GM12878 (cell line): Measurements from ENCODE around the gene FBXW9. TPM values are rescaled to one million over a fixed set of nuclear protein-coding genes. Genes with fewer than 3 reads are reported as not detected.

Experiments used
- ATAC-seq: fragments of 200-7000 bp; cut with Tn5 transposase; 3 replicates; pipeline ENCODE4 v1.9.1; 2020; ENCODE audit warnings: mild to moderate bottlenecking, moderate library complexity
- BruUV-seq: library from RNA; stranded (reverse); fragments of 400-500 nt; replicated peaks from 2 replicates; lab custom pipeline; 2021; lab: Mats Ljungman, UMichigan
- CTCF ChIA-PET: fragments of 300-600 bp; sonication (Branson Sonifier 250); formaldehyde crosslinking; extraction: SDS; loops from one replicate; lab custom pipeline; 2021; ENCODE audit warnings: inconsistent platforms; lab: Yijun Ruan, JAX
- POLR2A ChIA-PET: fragments of 350-600 bp; formaldehyde crosslinking; extraction: SDS; loops from one replicate; lab custom pipeline; 2021; ENCODE audit warnings: inconsistent platforms; lab: Charles Lee
- RAD21 ChIA-PET: fragments of 300-600 bp; sonication (Branson Sonifier 250); formaldehyde crosslinking; loops from one replicate; lab custom pipeline; 2023; ENCODE audit warnings: antibody characterized with exemption; ENCODE audit not compliant: unreplicated experiment; lab: Charles Lee
- SMC1A ChIA-PET: fragments of 300-600 bp; sonication (Branson Sonifier 250); formaldehyde crosslinking; loops from one replicate; lab custom pipeline; 2023; ENCODE audit not compliant: unreplicated experiment, uncharacterized antibody; lab: Charles Lee
- DNase-seq: peaks from one replicate; pipeline ENCODE4 v3.0.0-alpha.2; 2011; ENCODE audit warnings: low read depth, low spot score
- FAIRE-seq: peaks from 3 replicates; lab custom pipeline; 2011; peaks lifted over from hg19 to GRCh38; lab: Jason Lieb, UNC
- H2AFZ ChIP-seq: 2 replicates; pipeline ENCODE4 v1.6.0; 2011; ENCODE audit warnings: low read depth, low read length, control low read depth; ENCODE audit not compliant: control insufficient read depth
- H3K27ac ChIP-seq: 2 replicates; pipeline ENCODE4 v1.5.1; 2011; ENCODE audit warnings: control low read depth; ENCODE audit not compliant: control insufficient read depth, insufficient read depth
- H3K27me3 ChIP-seq, 2 experiments: replicated peaks in 1 of 2; 2 replicates each; pipeline versions ENCODE4 v1.6.0 to v1.6.1; 2011; ENCODE audit warnings: low read length in 1 of 2; ENCODE audit not compliant: control insufficient read depth in 2 of 2, insufficient read depth in 2 of 2
- H3K36me3 ChIP-seq, 2 experiments: 2 replicates each; pipeline ENCODE4 v1.5.1; 2011; ENCODE audit warnings: low read length in 1 of 2; ENCODE audit not compliant: control insufficient read depth in 2 of 2, insufficient read depth in 2 of 2
- H3K4me1 ChIP-seq: 2 replicates; pipeline ENCODE4 v1.6.1; 2011; ENCODE audit warnings: mild to moderate bottlenecking, low read length, moderate library complexity, mixed read lengths; ENCODE audit not compliant: control insufficient read depth, insufficient read depth
- H3K4me2 ChIP-seq: 2 replicates; pipeline ENCODE4 v1.6.0; 2011; ENCODE audit warnings: control low read depth; ENCODE audit not compliant: control insufficient read depth, insufficient read depth
- H3K4me3 ChIP-seq: fragments of 200-600 bp; sonication (generic); 2 replicates; pipeline ENCODE4 v1.5.1; 2016
- H3K79me2 ChIP-seq: 2 replicates; pipeline ENCODE4 v1.6.0; 2011; ENCODE audit warnings: low read length; ENCODE audit not compliant: control insufficient read depth, insufficient read depth
- H3K9ac ChIP-seq: 2 replicates; pipeline ENCODE4 v1.8.0; 2011; ENCODE audit warnings: low read length, control low read depth, mixed read lengths; ENCODE audit not compliant: control insufficient read depth, insufficient read depth
- H3K9me3 ChIP-seq: replicated peaks from 3 replicates; pipeline ENCODE4 v1.5.1; 2011; ENCODE audit warnings: mild to moderate bottlenecking, low read length; ENCODE audit not compliant: control insufficient read depth, insufficient read depth
- H4K20me1 ChIP-seq: 2 replicates; pipeline ENCODE4 v1.6.0; 2011; ENCODE audit not compliant: control insufficient read depth, insufficient read depth
- EGR1 ChIP-seq, 2 experiments: IDR thresholded peaks; 1 replicate in 1 of 2; 2 replicates in 1 of 2; pipeline ENCODE4 v1.6.1; 2011 to 2012; ENCODE audit warnings: low read depth in 2 of 2, low read length in 2 of 2, borderline replicate concordance in 1 of 2, mild to moderate bottlenecking in 1 of 2, moderate library complexity in 1 of 2
- MYC ChIP-seq: IDR thresholded peaks from 2 replicates; pipeline ENCODE4 v1.6.1; 2011; ENCODE audit warnings: mild to moderate bottlenecking, low read length, moderate library complexity, inconsistent platforms; ENCODE audit not compliant: insufficient read depth, insufficient replicate concordance, insufficient read length, severe bottlenecking
- NR2C1 ChIP-seq: fragments of 450-650 bp; IDR thresholded peaks from 2 replicates; pipeline ENCODE4 v1.6.1; 2017; ENCODE audit warnings: antibody characterized with exemption, mild to moderate bottlenecking, moderate library complexity
- SMARCA5 ChIP-seq: fragments of 450-650 bp; IDR thresholded peaks from 2 replicates; pipeline ENCODE4 v1.6.1; 2017; ENCODE audit warnings: mild to moderate bottlenecking
- STAT1 ChIP-seq: fragments of 450-650 bp; conservative IDR thresholded peaks from 2 replicates; pipeline ENCODE4 v1.6.1; 2014; ENCODE audit warnings: antibody characterized with exemption, mild to moderate bottlenecking
- TCF3 ChIP-seq: IDR thresholded peaks from 2 replicates; pipeline ENCODE4 v1.6.1; 2012; ENCODE audit warnings: low read depth, mild to moderate bottlenecking, low read length, borderline replicate concordance; ENCODE audit not compliant: insufficient read depth
- YY1 ChIP-seq: IDR thresholded peaks from 2 replicates; pipeline ENCODE4 v1.6.1; 2011; ENCODE audit warnings: low read depth, mild to moderate bottlenecking, low read length
- ZBED1 ChIP-seq: IDR thresholded peaks from 2 replicates; pipeline ENCODE4 v1.6.1; 2016; ENCODE audit warnings: borderline replicate concordance
- ZSCAN29 ChIP-seq: fragments of 450-650 bp; IDR thresholded peaks from 2 replicates; pipeline ENCODE4 v1.6.1; 2017; ENCODE audit warnings: mild to moderate bottlenecking, moderate library complexity
- WGBS: methylation state at CpG from one replicate; pipeline ENCODE4 v1.1.6; 2016; ENCODE audit warnings: low lambda C conversion rate; ENCODE audit not compliant: insufficient replicate concordance, insufficient coverage; ENCODE audit errors: missing lambda C conversion rate; 5-methylcytosine and 5-hydroxymethylcytosine counted together
- in situ Hi-C: fragments of 300-500 bp; cut with MboI; formaldehyde crosslinking; loops from 9 replicates; pipeline ENCODE4 v1.14.3; 2018; ENCODE audit warnings: mixed read lengths
- intact Hi-C: fragments of 100-400 bp; cut with micrococcal nuclease; formaldehyde crosslinking; loops from one replicate; pipeline ENCODE4 v1.14.2; 2022; ENCODE audit not compliant: unreplicated experiment
- polyA plus RNA-seq, 11 experiments: library from polyadenylated mRNA; depleted of rRNA in 4 of 11; unstranded in 6 of 11; stranded (reverse) in 5 of 11; fragments of >200 nt; fragmentation: Nextera tagmentation in 4 of 11; fragmentation: Illumina TruSeq in 1 of 11; extraction: Ambion mirVana in 4 of 11; extraction: Trizol in 1 of 11; gene quantifications; 1 replicate in 1 of 11; 2 replicates in 10 of 11; pipeline versions ENCODE4 v1.2.1 to v1.2.3, GENCODE V29; 2011 to 2016; ENCODE audit warnings: inconsistent platforms in 2 of 11, missing spikeins in 2 of 11, low read depth in 1 of 11
- total RNA-seq, 4 experiments: library from RNA; depleted of rRNA in 3 of 4; stranded (reverse); fragments of >200 nt in 3 of 4; fragmentation: Illumina TruSeq in 1 of 4; extraction: Trizol in 1 of 4; gene quantifications; 2 replicates each; pipeline versions ENCODE4 v1.2.1 to v1.2.3, GENCODE V29; 2013 to 2021
- TF ChIP-seq, protein P1 (sequence below): IDR thresholded peaks from 2 replicates; pipeline ENCODE4 v1.6.1; 2011; ENCODE audit warnings: mild to moderate bottlenecking, low read depth, low read length, moderate library complexity; ENCODE audit not compliant: insufficient replicate concordance
- TF ChIP-seq, protein P2 (sequence below): fragments of 450-650 bp; IDR thresholded peaks from 2 replicates; pipeline ENCODE4 v1.6.1; 2014; ENCODE audit warnings: mild to moderate bottlenecking
- TF ChIP-seq, protein P3 (sequence below): fragments of 150-350 bp; IDR thresholded peaks from 2 replicates; pipeline ENCODE4 v1.6.1; 2016; ENCODE audit warnings: low read depth, low read length
- TF ChIP-seq, protein P4 (sequence below): IDR thresholded peaks from 2 replicates; pipeline ENCODE4 v1.6.1; 2011; ENCODE audit warnings: borderline replicate concordance, low read depth, mild to moderate bottlenecking, moderate library complexity, low read length; ENCODE audit not compliant: insufficient read depth, poor library complexity, severe bottlenecking

FBXW9 gene
- total and polyA plus RNA-seq, 10 of the 15 experiments (the other 5 are each of a cell fraction or from before 2014, with no cell fraction given): 0.21 to 14.8 (median 7.3) TPM

DNA sequence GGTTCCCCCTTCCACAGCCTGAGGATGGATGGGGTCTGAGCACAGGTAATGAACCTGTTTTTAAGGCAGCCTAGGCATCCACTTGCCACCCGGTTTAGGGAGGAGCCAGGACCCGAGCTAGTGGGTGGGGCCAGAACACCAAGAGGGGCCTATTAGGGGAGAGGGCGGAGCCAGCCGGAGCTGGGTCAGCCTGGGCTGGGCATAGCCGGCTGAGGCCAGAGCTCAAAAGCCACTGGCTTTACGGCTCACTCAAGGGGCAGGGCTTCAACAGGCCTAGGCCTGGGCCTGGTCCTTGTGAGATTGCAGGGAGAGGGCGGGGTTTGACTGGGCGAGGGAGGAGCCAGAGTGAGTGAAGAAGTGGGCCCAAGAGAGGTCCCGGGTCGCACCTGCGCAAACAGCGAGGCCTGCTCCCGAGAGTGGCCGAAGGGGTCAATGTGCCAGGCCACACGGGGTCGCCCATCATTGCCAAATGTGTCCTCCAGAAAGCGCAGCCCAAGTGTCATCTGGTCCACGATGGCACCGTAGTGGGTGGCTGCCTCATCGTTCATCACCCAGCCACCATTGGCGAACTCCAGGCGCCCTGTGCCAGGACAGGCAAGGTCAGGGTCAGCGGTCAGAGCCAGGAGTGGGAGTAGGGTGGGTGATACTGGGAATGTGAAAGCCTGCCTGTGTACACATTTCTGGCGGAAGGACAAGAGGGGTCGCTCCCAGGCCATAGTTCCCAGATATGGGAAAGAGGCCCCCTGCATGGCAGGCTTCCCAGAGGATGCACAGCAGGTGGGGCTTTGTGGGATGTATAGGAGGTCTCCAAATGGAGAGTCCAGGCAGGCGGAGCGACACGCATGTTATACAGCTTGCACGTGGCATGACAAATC, 31.8 kb downstream of the FBXW9 start:
- H3K4me2 ChIP-seq: peak overlapping the region; percentile 99
- peaks cover 41% of the 10 kb centered on the region for H3K79me2 ChIP-seq
- no peaks in the 10 kb centered on the region for H4K20me1 ChIP-seq
- in situ Hi-C loops: no loop called here
- peak overlapping the region; percentile 81 for H3K9ac ChIP-seq
- ChIA-PET RAD21 (interaction anchor here (0.6 to 1.8 kb wide), 3 partner anchors 72 to 1236 kb away, joined by 4 read pairs; partner anchors contain the start of gene GET3), POLR2A (interaction anchor here (0.5 to 2.3 kb wide), 4 partner anchors 50 to 634 kb away, joined by 3 to 15 read pairs (median 4); partner anchors contain the start of genes ZNF490 and ZNF791), SMC1A (interaction anchor here (1.1 to 2.4 kb wide), 3 partner anchors 13 to 54 kb away, joined by 3 to 10 read pairs (median 8); partner anchors contain the start of genes ZNF490 and ZNF791), CTCF (interaction anchor here (1.0 to 3.6 kb wide), 4 partner anchors 13 to 105 kb away, joined by 3 to 13 read pairs (median 8); no protein-coding TSS in a partner anchor)
- intact Hi-C loops: loop anchor here (2.0 kb wide), 1 partner anchor 52 kb away; no protein-coding TSS in a partner anchor
- H3K4me1 ChIP-seq: peaks cover 22% of the 10 kb centered on the region
- FAIRE-seq: no peak
- peak overlapping the region; percentile 24; the same call in 1 of the 2 replicates for H3K4me3 ChIP-seq
- WGBS: 59% methylated on average over 24 of the region's 29 CpGs
- no peak for DNase-seq
- peak overlapping the region; percentile 56; the same call in 1 of the 2 replicates for H2AFZ ChIP-seq
- no TSS peak for BruUV-seq
- H3K9me3 ChIP-seq: no peaks in the 10 kb centered on the region
- H3K27ac ChIP-seq: peak overlapping the region; percentile 92
- ATAC-seq: peak; percentile 36
- H3K27me3 ChIP-seq: no peaks in the 10 kb centered on the region
- H3K36me3 ChIP-seq: peaks cover 18 to 26% of the 10 kb centered on the region in 2 experiments
- TF ChIP-seq, protein P1, sequence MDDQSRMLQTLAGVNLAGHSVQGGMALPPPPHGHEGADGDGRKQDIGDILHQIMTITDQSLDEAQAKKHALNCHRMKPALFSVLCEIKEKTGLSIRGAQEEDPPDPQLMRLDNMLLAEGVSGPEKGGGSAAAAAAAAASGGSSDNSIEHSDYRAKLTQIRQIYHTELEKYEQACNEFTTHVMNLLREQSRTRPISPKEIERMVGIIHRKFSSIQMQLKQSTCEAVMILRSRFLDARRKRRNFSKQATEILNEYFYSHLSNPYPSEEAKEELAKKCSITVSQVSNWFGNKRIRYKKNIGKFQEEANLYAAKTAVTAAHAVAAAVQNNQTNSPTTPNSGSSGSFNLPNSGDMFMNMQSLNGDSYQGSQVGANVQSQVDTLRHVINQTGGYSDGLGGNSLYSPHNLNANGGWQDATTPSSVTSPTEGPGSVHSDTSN: peak; percentile 7
- TF ChIP-seq ZBED1: no peak
- no peak for TF ChIP-seq STAT1
- TF ChIP-seq SMARCA5: peak; percentile 54; the same call in 1 of the 2 replicates
- TF ChIP-seq, protein P2, sequence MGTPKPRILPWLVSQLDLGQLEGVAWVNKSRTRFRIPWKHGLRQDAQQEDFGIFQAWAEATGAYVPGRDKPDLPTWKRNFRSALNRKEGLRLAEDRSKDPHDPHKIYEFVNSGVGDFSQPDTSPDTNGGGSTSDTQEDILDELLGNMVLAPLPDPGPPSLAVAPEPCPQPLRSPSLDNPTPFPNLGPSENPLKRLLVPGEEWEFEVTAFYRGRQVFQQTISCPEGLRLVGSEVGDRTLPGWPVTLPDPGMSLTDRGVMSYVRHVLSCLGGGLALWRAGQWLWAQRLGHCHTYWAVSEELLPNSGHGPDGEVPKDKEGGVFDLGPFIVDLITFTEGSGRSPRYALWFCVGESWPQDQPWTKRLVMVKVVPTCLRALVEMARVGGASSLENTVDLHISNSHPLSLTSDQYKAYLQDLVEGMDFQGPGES: no peak
- TF ChIP-seq TCF3: peak; percentile 42; the same call in 1 of the 2 replicates
- TF ChIP-seq NR2C1: no peak
- no peak for TF ChIP-seq ZSCAN29
- TF ChIP-seq EGR1 (IDR thresholded peaks at IDR 0.05; ENCODE audit: borderline replicate concordance in 1 of 2, low read depth in 2 of 2, low read length in 2 of 2): 0 out of 3 replicates have a peak, but pooled peaks of 1 of the 2 experiments have one; percentile 9
- no peak for TF ChIP-seq MYC
- no peak for TF ChIP-seq YY1
- TF ChIP-seq, protein P3, sequence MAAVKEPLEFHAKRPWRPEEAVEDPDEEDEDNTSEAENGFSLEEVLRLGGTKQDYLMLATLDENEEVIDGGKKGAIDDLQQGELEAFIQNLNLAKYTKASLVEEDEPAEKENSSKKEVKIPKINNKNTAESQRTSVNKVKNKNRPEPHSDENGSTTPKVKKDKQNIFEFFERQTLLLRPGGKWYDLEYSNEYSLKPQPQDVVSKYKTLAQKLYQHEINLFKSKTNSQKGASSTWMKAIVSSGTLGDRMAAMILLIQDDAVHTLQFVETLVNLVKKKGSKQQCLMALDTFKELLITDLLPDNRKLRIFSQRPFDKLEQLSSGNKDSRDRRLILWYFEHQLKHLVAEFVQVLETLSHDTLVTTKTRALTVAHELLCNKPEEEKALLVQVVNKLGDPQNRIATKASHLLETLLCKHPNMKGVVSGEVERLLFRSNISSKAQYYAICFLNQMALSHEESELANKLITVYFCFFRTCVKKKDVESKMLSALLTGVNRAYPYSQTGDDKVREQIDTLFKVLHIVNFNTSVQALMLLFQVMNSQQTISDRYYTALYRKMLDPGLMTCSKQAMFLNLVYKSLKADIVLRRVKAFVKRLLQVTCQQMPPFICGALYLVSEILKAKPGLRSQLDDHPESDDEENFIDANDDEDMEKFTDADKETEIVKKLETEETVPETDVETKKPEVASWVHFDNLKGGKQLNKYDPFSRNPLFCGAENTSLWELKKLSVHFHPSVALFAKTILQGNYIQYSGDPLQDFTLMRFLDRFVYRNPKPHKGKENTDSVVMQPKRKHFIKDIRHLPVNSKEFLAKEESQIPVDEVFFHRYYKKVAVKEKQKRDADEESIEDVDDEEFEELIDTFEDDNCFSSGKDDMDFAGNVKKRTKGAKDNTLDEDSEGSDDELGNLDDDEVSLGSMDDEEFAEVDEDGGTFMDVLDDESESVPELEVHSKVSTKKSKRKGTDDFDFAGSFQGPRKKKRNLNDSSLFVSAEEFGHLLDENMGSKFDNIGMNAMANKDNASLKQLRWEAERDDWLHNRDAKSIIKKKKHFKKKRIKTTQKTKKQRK: no peak
- TF ChIP-seq, protein P4, sequence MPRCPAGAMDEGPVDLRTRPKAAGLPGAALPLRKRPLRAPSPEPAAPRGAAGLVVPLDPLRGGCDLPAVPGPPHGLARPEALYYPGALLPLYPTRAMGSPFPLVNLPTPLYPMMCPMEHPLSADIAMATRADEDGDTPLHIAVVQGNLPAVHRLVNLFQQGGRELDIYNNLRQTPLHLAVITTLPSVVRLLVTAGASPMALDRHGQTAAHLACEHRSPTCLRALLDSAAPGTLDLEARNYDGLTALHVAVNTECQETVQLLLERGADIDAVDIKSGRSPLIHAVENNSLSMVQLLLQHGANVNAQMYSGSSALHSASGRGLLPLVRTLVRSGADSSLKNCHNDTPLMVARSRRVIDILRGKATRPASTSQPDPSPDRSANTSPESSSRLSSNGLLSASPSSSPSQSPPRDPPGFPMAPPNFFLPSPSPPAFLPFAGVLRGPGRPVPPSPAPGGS: peak; percentile 88
